Pericardium fibroblast (primary cell): ENCODE measurements around the gene CPT2. TPM values are rescaled to one million over a fixed set of nuclear protein-coding genes. Genes with fewer than 3 reads are reported as not detected.

Experiments used
- total RNA-seq: library from RNA; depleted of rRNA; stranded (reverse); fragments of >200 nt; gene quantifications from 2 replicates; pipeline ENCODE4 v1.2.3, GENCODE V29; 2015

CPT2 gene
- total RNA-seq: 14.6 and 18.3 TPM in 2 replicates

DNA sequence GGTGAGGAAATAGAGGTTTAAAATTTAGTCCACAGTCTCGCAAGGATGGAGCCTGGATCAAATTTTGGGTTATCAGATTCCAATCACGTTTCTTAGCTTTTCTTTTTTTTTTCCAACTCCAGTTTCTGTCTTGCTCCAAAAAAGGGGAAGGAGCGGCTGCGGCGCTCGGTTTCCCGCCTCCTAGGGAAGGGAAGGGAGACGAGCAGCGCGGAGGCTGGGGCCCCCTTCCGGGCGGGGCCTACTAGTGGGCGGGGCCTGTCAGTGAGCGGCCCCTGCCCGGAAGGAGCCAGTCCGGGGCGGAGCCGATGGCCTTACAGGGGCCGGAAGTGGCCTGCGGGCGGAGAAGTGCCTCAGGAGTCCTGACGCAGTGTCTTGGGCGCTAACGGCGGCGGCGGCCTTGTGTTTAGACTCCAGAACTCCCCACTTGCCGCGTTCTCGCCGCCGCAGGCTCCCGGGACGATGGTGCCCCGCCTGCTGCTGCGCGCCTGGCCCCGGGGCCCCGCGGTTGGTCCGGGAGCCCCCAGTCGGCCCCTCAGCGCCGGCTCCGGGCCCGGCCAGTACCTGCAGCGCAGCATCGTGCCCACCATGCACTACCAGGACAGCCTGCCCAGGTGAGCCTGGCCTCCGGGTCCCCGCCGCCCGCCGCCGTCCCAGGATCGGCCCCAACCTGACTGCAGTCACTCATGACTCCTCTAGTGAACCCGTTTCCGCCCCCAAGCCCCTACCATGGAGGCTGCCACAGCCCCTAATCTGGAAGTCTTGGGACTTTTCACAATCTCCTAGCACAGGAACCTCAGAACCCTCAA, at the start of gene CPT2:
TSS of gene CPT2 (plus strand) at position 340 of the 806 bp plus-strand sequence. CDS start at position 460, 120 bp downstream.

DNA sequence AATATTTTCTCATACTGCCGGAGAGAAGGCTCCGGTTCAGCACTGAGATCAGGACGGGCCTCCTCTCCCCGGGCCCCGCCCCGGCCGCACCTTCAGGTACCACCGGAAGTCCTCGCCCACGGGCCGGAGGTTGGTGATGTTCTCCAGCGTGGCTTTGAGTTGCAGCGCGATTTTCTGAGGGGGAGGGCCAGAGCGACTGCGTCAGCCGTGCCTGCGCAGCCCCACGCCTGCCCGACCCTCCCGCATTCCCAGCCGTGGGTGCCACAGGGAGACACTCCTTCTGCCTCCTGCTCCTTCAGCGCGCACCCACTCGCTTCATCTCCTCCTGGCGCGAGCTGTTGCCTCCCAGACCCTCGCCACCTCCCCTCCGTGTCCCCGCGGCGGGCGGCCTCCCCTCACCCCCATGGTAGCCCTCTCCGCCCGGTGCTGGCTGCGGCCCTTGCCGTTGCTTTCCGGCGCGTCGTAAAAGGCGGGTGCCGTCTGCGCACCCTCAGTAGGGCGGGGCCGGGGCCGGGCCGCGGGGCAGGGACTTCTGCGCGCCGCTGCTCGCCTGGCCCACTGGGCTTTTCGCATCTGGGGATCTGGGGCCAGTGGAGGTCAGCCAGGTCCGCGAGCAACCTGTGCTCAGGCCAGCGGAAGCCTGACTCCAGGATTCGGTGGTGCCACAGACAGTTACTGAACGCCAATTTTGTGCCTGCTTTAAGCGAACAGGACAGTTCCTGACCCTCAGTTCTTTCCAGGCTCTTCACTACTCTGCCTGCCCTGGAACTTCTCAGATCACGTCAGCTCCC, 23.7 kb downstream of the CPT2 start, which contains the start of gene CZIB:
TSS of gene CZIB (minus strand) at position 464 of the 791 bp plus-strand sequence. CDS start at position 405, 59 bp downstream.

DNA sequence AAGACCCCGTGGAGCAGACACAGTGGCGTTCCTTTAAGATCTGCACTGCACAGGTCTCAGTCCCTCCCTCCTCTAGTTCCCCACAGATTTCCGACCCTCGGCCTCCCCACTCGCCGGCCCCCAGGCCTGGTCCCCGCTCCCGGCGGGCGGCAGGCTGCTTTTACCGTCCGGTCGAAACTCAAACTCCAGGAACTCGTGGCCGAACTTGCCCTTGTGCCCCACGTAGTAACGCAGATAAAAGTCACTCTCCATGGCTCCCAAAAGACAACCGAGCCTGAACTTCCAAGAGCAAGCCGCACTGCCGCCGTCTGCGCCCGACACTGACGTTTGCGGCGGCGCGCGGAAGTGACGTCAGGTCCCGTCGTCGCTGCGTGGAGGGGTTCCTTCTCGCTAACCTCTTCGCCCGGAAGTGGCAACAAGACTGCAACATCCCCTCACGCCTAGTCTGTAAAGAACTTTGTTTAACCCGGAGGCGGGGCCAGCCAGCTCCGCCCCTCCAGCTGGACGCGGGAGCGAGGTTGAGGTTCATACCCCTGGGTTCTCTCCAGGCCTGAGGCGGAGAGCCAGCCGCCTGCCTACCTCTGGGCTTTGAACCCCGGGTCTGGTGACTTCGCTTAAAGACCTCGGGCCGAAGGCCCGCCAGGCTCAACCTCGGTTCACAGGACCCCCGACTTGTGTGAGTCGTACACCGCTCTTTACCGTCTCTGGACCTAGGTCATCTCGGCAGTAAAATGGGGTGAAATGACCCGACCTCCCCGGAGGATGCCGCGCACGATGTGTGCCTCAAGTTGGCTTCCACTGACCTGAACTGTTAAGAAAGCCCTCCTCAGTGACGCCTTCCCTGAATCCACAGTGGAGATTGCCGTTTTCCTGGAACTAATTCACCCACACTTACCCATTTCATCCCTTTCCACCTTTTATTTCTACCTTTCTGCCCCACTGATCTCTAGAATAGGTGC, 41.9 kb downstream of the CPT2 start, which contains the start of gene MAGOH:
TSS of gene MAGOH (minus strand) at position 322 of the 959 bp plus-strand sequence. CDS start at position 252, 70 bp downstream.

Other genes with a start within 250 kb of the CPT2 start
- 92.3 and 105 TPM in 2 replicates for gene PODN, start 134.6 kb upstream of the CPT2 start, total RNA-seq
- gene SLC1A7, start 54.2 kb upstream of the CPT2 start, total RNA-seq: 0.09 and 0.82 TPM in 2 replicates
- 54.8 and 65.3 TPM in 2 replicates for gene CZIB, start 23.8 kb downstream of the CPT2 start, total RNA-seq
- 11.7 and 40.8 TPM in 2 replicates for gene MAGOH, start 41.7 kb downstream of the CPT2 start, total RNA-seq
- 5.7 and 7.1 TPM in 2 replicates for gene LRP8, start 131.2 kb downstream of the CPT2 start, total RNA-seq